Muscle of arm (tissue), 12 donors: ENCODE results near the gene EFNA5. TPM values are rescaled to one million over a fixed set of nuclear protein-coding genes. Genes with fewer than 3 reads are reported as not detected.
"Not testable (repeated sequence)": the region's sequence is repeated elsewhere in the genome, so short reads cannot be mapped to it uniquely, and the experiment has no call there.

ENCODE experiments used
- DNase-seq: peaks from one replicate; pipeline ENCODE4 v3.0.0-alpha.2; 2013
- polyA plus RNA-seq, 12 donors: library from polyadenylated mRNA; unstranded; fragments of 120-200 nt; gene quantifications; one replicate each; pipeline ENCODE4 v1.2.1, GENCODE V29; 2013; ENCODE audit not compliant: insufficient read length in 12 of 12

Gene EFNA5
- polyA plus RNA-seq, 12 donors, result 3.5 to 34.8 (median 6.3) TPM; not detected in 1

GRCh38 chr5:107369622-107370021, 301.1 kb downstream of the EFNA5 start:
- DNase-seq, result no peak

GRCh38 chr5:107368615-107369014, 302.1 kb downstream of the EFNA5 start:
- no peak for DNase-seq

GRCh38 chr5:107367939-107368338, 302.8 kb downstream of the EFNA5 start:
- no peak for DNase-seq

- DNase-seq, result no peak
Measured at GRCh38 chr5:107367480-107367879, 303.3 kb downstream of the EFNA5 start.

- no peak for DNase-seq
Measured at GRCh38 chr5:107365320-107366109, 305.2 kb downstream of the EFNA5 start.

GRCh38 chr5:107364443-107365319, 306.1 kb downstream of the EFNA5 start:
- no peak for DNase-seq

- DNase-seq, result no peak
Measured at GRCh38 chr5:107363768-107364167, 307.0 kb downstream of the EFNA5 start.

- DNase-seq, result no peak
Measured at GRCh38 chr5:107361945-107362344, 308.8 kb downstream of the EFNA5 start.

GRCh38 chr5:107359916-107360234, 310.9 kb downstream of the EFNA5 start:
- DNase-seq, result no peak

GRCh38 chr5:107359033-107359915, 311.5 kb downstream of the EFNA5 start:
- no peak for DNase-seq

GRCh38 chr5:107356891-107357290, 313.8 kb downstream of the EFNA5 start:
- no peak for DNase-seq

GRCh38 chr5:107352576-107352975, 318.2 kb downstream of the EFNA5 start:
- no peak for DNase-seq

- not testable (repeated sequence) for DNase-seq
Measured at GRCh38 chr5:107346580-107346979, 324.2 kb downstream of the EFNA5 start.

- no peak for DNase-seq
Measured at GRCh38 chr5:107342371-107342770, 328.4 kb downstream of the EFNA5 start.

- no peak for DNase-seq
Measured at GRCh38 chr5:107341376-107342084, 329.2 kb downstream of the EFNA5 start.

GRCh38 chr5:107340631-107341030, 330.1 kb downstream of the EFNA5 start:
- no peak for DNase-seq

- DNase-seq, result no peak
Measured at GRCh38 chr5:107338335-107338734, 332.4 kb downstream of the EFNA5 start.

GRCh38 chr5:107337281-107337680, 333.5 kb downstream of the EFNA5 start:
- no peak for DNase-seq

- no peak for DNase-seq
Measured at GRCh38 chr5:107331882-107332281, 338.9 kb downstream of the EFNA5 start.

- DNase-seq, result no peak
Measured at GRCh38 chr5:107331312-107331711, 339.4 kb downstream of the EFNA5 start.

GRCh38 chr5:107330903-107331302, 339.8 kb downstream of the EFNA5 start:
- no peak for DNase-seq
